Sciatic nerve (tissue), 2 donors: ENCODE data around the gene FGF18. TPM values are rescaled to one million over a fixed set of nuclear protein-coding genes. Genes with fewer than 3 reads are reported as not detected.
A peak's percentile ranks its signal among the peaks of the same experiment; 100 is the strongest.

Experiments
- ATAC-seq: fragments of 200-7000 bp; cut with Tn5 transposase; one replicate; pipeline ENCODE4 v1.9.1; 2020; ENCODE audit warnings: mild to moderate bottlenecking, moderate library complexity
- DNase-seq: peaks from one replicate; pipeline ENCODE4 v3.0.0-alpha.2; 2020; ENCODE audit warnings: low spot score
- intact Hi-C: fragments of 100-400 bp; cut with DNase I; formaldehyde crosslinking; loops from one replicate; pipeline ENCODE4 v1.14.2; 2022
- total RNA-seq: library from RNA; stranded (reverse); fragmentation: NEBNext Ultra II Directional; extraction: Animal tissue kit (Norgen Biotek cat#: 25700); gene quantifications from one replicate; pipeline ENCODE4 v1.2.1, GENCODE V29; 2021
- donor health status: DM: no; HTN: no; CAD: no.
- donor health status: DM: no; HTN: no; CAD: no.

FGF18 gene
- total RNA-seq, 1 donor from 2014 or later: 15.8 TPM

GRCh38 chr5:171419688-171420430 lies 412 bp downstream of the FGF18 start:
- ATAC-seq (no peak), DNase-seq (peak; percentile 65)
- intact Hi-C loops: loop anchor here (10.0 kb wide), 1 partner anchor 485 kb away; no protein-coding TSS in a partner anchor

- intact Hi-C loops: no loop called here
- peak; percentile 44 for ATAC-seq
Measured at GRCh38 chr5:171420431-171421241, 1.2 kb downstream of the FGF18 start.

GRCh38 chr5:171421331-171422262 lies 2.1 kb downstream of the FGF18 start:
- ATAC-seq (no peak), DNase-seq (peak; percentile 56)
- intact Hi-C loops: no loop called here

More at GRCh38 chr5:171420431-171421241, 1.2 kb downstream of the FGF18 start:
- DNase-seq: peak; percentile 90

GRCh38 chr5:171422495-171422894 lies 3.0 kb downstream of the FGF18 start:
- ATAC-seq (no peak), DNase-seq (peak; percentile 38)
- intact Hi-C loops: no loop called here

GRCh38 chr5:171422902-171423663 lies 3.6 kb downstream of the FGF18 start:
- no peak for ATAC-seq
- intact Hi-C loops: no loop called here
- peak; percentile 53 for DNase-seq

- ATAC-seq (no peak), DNase-seq (peak; percentile 33)
- intact Hi-C loops: no loop called here
Measured at GRCh38 chr5:171424726-171425125, 5.3 kb downstream of the FGF18 start.

- peak; percentile 28 for DNase-seq
Measured at GRCh38 chr5:171425596-171426244, 6.3 kb downstream of the FGF18 start.

GRCh38 chr5:171426266-171426665 lies 6.8 kb downstream of the FGF18 start:
- DNase-seq (peak; percentile 33), ATAC-seq (no peak)
- intact Hi-C loops: no loop called here

More at GRCh38 chr5:171425596-171426244, 6.3 kb downstream of the FGF18 start:
- intact Hi-C loops: no loop called here
- ATAC-seq: no peak

GRCh38 chr5:171426680-171427079 lies 7.2 kb downstream of the FGF18 start:
- ATAC-seq (no peak), DNase-seq (no peak)
- intact Hi-C loops: no loop called here

- DNase-seq: peak; percentile 53
- intact Hi-C loops: no loop called here
- ATAC-seq: no peak
Measured at GRCh38 chr5:171427318-171428167, 8.1 kb downstream of the FGF18 start.

- ATAC-seq (no peak), DNase-seq (peak; percentile 38)
- intact Hi-C loops: no loop called here
Measured at GRCh38 chr5:171428168-171428696, 8.8 kb downstream of the FGF18 start.

- intact Hi-C loops: no loop called here
- ATAC-seq (no peak), DNase-seq (peak; percentile 42)
Measured at GRCh38 chr5:171428809-171429542, 9.5 kb downstream of the FGF18 start.

GRCh38 chr5:171429543-171429910 lies 10.1 kb downstream of the FGF18 start:
- intact Hi-C loops: no loop called here
- no peak for ATAC-seq
- DNase-seq: peak; percentile 36

GRCh38 chr5:171431251-171431777 lies 11.9 kb downstream of the FGF18 start:
- ATAC-seq (no peak), DNase-seq (peak; percentile 31)
- intact Hi-C loops: no loop called here

GRCh38 chr5:171432076-171432475 lies 12.6 kb downstream of the FGF18 start:
- ATAC-seq (no peak), DNase-seq (no peak)
- intact Hi-C loops: no loop called here
